Adrenal gland (tissue), 5 donors: Measurements from ENCODE around the gene TFF2.

ENCODE experiments used
- CTCF ChIP-seq, 6 experiments: fragments of 450-650 bp in 4 of 6; fragments of 200-600 bp in 2 of 6; sonication (generic) in 1 of 6; IDR thresholded peaks; 1 replicate in 5 of 6; 2 replicates in 1 of 6; pipeline versions ENCODE4 v1.5.1 to v1.8.0; 2016 to 2021; ENCODE audit warnings: antibody characterized with exemption in 6 of 6, mild to moderate bottlenecking in 2 of 6, moderate library complexity in 1 of 6
- POLR2A ChIP-seq, 2 donors: fragments of 450-650 bp; IDR thresholded peaks; one replicate each; pipeline ENCODE4 v1.6.1; 2017; ENCODE audit warnings: antibody characterized with exemption in 2 of 2, mild to moderate bottlenecking in 2 of 2, moderate library complexity in 1 of 2
- donor health status: DM: no; HTN: no; CAD: no.

GRCh38 chr21:42374457-42374856 lies 23.7 kb upstream of the TFF2 start:
- no peak for TF ChIP-seq CTCF (IDR thresholded peaks at IDR 0.05)
- TF ChIP-seq POLR2A (IDR thresholded peaks at IDR 0.05) = no peak
